Measurements from ENCODE around the gene SMARCC2. TPM values are rescaled to one million over a fixed set of nuclear protein-coding genes. Genes with fewer than 3 reads are reported as not detected.

Gene SMARCC2
- total and polyA plus RNA-seq, 9 of the 15 experiments (the other 6 are each of a cell fraction or from before 2014, with no cell fraction given): 11.9 to 86.0 (median 36.6) TPM

- peak; percentile 98 for TF ChIP-seq E2F1 (CRISPR knock-in tag; IDR thresholded peaks at IDR 0.05)
- TF ChIP-seq FOSL1 (tag; conservative IDR thresholded peaks at IDR 0.05): no peak; the same call in 1 of the 2 replicates
- peak; percentile 73 for TF ChIP-seq MAX (CRISPR knock-in tag; IDR thresholded peaks at IDR 0.05)
- TF ChIP-seq ZNF280A (IDR thresholded peaks at IDR 0.05; ENCODE audit: low read depth, partially characterized antibody): no peak
- TF ChIP-seq STAT5A (IDR thresholded peaks at IDR 0.05; ENCODE audit: borderline replicate concordance, low read length): no peak
- TF ChIP-seq KHSRP (IDR thresholded peaks at IDR 0.05): 0 out of 2 replicates have a peak, but pooled peaks have one; percentile 38
- TF ChIP-seq, protein P1, sequence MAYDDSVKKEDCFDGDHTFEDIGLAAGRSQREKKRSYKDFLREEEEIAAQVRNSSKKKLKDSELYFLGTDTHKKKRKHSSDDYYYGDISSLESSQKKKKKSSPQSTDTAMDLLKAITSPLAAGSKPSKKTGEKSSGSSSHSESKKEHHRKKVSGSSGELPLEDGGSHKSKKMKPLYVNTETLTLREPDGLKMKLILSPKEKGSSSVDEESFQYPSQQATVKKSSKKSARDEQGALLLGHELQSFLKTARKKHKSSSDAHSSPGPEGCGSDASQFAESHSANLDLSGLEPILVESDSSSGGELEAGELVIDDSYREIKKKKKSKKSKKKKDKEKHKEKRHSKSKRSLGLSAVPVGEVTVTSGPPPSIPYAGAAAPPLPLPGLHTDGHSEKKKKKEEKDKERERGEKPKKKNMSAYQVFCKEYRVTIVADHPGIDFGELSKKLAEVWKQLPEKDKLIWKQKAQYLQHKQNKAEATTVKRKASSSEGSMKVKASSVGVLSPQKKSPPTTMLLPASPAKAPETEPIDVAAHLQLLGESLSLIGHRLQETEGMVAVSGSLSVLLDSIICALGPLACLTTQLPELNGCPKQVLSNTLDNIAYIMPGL (CRISPR knock-in tag; IDR thresholded peaks at IDR 0.05): peak; percentile 22; the same call in 1 of the 2 replicates
- no peak for TF ChIP-seq ZNF561 (CRISPR knock-in tag; conservative IDR thresholded peaks at IDR 0.05)
- no peak for TF ChIP-seq ZBTB1 (CRISPR knock-in tag; IDR thresholded peaks at IDR 0.05; ENCODE audit: borderline replicate concordance, low read depth)
- no peak for TF ChIP-seq MYBL2 (IDR thresholded peaks at IDR 0.05; ENCODE audit: low read depth)
- no peak for TF ChIP-seq MYBL2 (CRISPR knock-in tag; IDR thresholded peaks at IDR 0.05; ENCODE audit: borderline replicate concordance)
- TF ChIP-seq PHB (CRISPR knock-in tag; IDR thresholded peaks at IDR 0.05): peak; percentile 22; the same call in 1 of the 2 replicates
- no peak for TF ChIP-seq HCFC1 (IDR thresholded peaks at IDR 0.05; ENCODE audit: low read depth, low read length)
- no peak for TF ChIP-seq HMG20A (CRISPR knock-in tag; conservative IDR thresholded peaks at IDR 0.05)
- peak; percentile 39; the same call in 1 of the 2 replicates for TF ChIP-seq GTF2F1 (IDR thresholded peaks at IDR 0.05; ENCODE audit: low read depth, low read length)
- TF ChIP-seq EGR1 (conservative IDR thresholded peaks at IDR 0.05): no peak
- no peak for TF ChIP-seq KLF16 (IDR thresholded peaks at IDR 0.05)
- peak; percentile 83 for TF ChIP-seq MXI1 (IDR thresholded peaks at IDR 0.05; ENCODE audit: low read depth, low read length)
- no peak for TF ChIP-seq ERF (CRISPR knock-in tag; IDR thresholded peaks at IDR 0.05)
- no peak for TF ChIP-seq U2AF2 (optimal IDR thresholded peaks at IDR 0.05; ENCODE audit: low read depth, low read length)
- peak; percentile 94 for TF ChIP-seq POLR2A (conservative IDR thresholded peaks at IDR 0.05)
- TF ChIP-seq ZNF655 (CRISPR knock-in tag; IDR thresholded peaks at IDR 0.05): no peak
Measured at GRCh38 chr12:56127888-56128669, 61.2 kb downstream of the SMARCC2 start, which contains the start of gene ESYT1 (continued).

All from K562 (cell line).